Measurements from ENCODE around the gene RITA1. TPM values are rescaled to one million over a fixed set of nuclear protein-coding genes. Genes with fewer than 3 reads are reported as not detected.
"Not testable (repeated sequence)": the region's sequence is repeated elsewhere in the genome, so short reads cannot be mapped to it uniquely, and the experiment has no call there.

RITA1 gene
- 34.2 and 38.0 TPM in 2 replicates for total RNA-seq (2014; rRNA removed)
- polyA plus RNA-seq (2012): 23.2 TPM

- peak; percentile 66 for DNase-seq (ENCODE audit: low read depth)
These were observed at the start of gene RITA1, which contains the start of gene DDX54 for GRCh38 chr12:113185180-113186032. Gene RITA1 (plus strand): TSS chr12:113185721. CDS start chr12:113186747, 1,026 bp downstream. Gene DDX54 (minus strand): TSS chr12:113185478. CDS start chr12:113185451, 27 bp downstream.

- DNase-seq (ENCODE audit: low read depth): no peak
These were observed 49.2 kb upstream of the RITA1 start for GRCh38 chr12:113136128-113136989.

GRCh38 chr12:113136990-113137511, 48.5 kb upstream of the RITA1 start:
- no peak for DNase-seq (ENCODE audit: low read depth)

GRCh38 chr12:113137861-113138783, 47.4 kb upstream of the RITA1 start:
- DNase-seq (ENCODE audit: low read depth): no peak

- no peak for DNase-seq (ENCODE audit: low read depth)
These were observed 46.7 kb upstream of the RITA1 start for GRCh38 chr12:113138826-113139225.

GRCh38 chr12:113140706-113141105, 44.8 kb upstream of the RITA1 start:
- DNase-seq (ENCODE audit: low read depth): no peak

GRCh38 chr12:113141716-113142115, 43.8 kb upstream of the RITA1 start:
- DNase-seq (ENCODE audit: low read depth): not testable (repeated sequence)

GRCh38 chr12:113142173-113142885, 43.2 kb upstream of the RITA1 start:
- no peak for DNase-seq (ENCODE audit: low read depth)

GRCh38 chr12:113142886-113143332, 42.6 kb upstream of the RITA1 start:
- no peak for DNase-seq (ENCODE audit: low read depth)

GRCh38 chr12:113143959-113144358, 41.6 kb upstream of the RITA1 start:
- DNase-seq (ENCODE audit: low read depth): no peak

GRCh38 chr12:113144806-113145205, 40.7 kb upstream of the RITA1 start:
- DNase-seq (ENCODE audit: low read depth): no peak

GRCh38 chr12:113145720-113146551, 39.6 kb upstream of the RITA1 start:
- DNase-seq (ENCODE audit: low read depth): no peak

GRCh38 chr12:113146999-113147398, 38.5 kb upstream of the RITA1 start:
- DNase-seq (ENCODE audit: low read depth): no peak

- peak; percentile 81 for DNase-seq (ENCODE audit: low read depth)
These were observed 36.0 kb upstream of the RITA1 start, which contains the start of gene CFAP73 for GRCh38 chr12:113149361-113150150. Gene CFAP73 (plus strand): TSS chr12:113149724. CDS start chr12:113149858, 134 bp downstream.

- no peak for DNase-seq (ENCODE audit: low read depth)
These were observed 33.9 kb upstream of the RITA1 start for GRCh38 chr12:113151655-113152054.

- no peak for DNase-seq (ENCODE audit: low read depth)
These were observed 33.2 kb upstream of the RITA1 start for GRCh38 chr12:113152196-113152834.

Data from LHCN-M2 (cell line).